Activated CD8-positive, alpha-beta memory T cell treated with anti-CD3 and anti-CD28 coated beads for 4 hours (primary cell): ENCODE measurements around the gene MPZL1.
A peak's percentile ranks its signal among the peaks of the same experiment; 100 is the strongest.

Source experiments
- DNase-seq, 2 donors: peaks; one replicate each; pipeline ENCODE4 v3.0.0-alpha.2; 2020; ENCODE audit warnings: low read depth in 2 of 2

Gene MPZL1

GRCh38 chr1:167721617-167722151 lies at the start of gene MPZL1:
Gene MPZL1 (plus strand): TSS chr1:167721982. CDS start chr1:167722152, 170 bp downstream.
- DNase-seq, result peak; percentile 83 to 87

DNA sequence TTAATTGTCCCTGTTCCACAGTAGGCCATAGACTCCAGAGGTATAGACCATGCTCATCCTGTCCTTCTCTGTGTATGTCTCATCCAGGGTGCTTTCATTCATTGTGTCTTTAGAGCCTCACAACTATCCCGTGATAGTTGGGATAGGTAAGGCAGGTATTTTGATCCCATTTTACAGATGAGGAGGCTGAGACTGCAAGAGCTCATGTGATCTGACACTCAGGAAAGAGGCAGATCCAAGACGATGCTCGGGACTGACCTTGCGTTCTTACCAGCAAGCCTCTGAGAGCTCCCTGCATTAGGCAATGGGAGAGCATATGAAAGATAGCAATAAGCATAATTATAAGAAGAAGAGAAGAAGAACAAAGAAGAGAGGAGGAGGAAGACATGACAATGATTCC lies 49.0 kb upstream of the MPZL1 start:
- no peak for DNase-seq

- DNase-seq, result no peak
Observed at GRCh38 chr1:167673265-167673664, 48.5 kb upstream of the MPZL1 start.

- DNase-seq, result no peak
Observed at GRCh38 chr1:167674156-167674555, 47.6 kb upstream of the MPZL1 start.

DNA sequence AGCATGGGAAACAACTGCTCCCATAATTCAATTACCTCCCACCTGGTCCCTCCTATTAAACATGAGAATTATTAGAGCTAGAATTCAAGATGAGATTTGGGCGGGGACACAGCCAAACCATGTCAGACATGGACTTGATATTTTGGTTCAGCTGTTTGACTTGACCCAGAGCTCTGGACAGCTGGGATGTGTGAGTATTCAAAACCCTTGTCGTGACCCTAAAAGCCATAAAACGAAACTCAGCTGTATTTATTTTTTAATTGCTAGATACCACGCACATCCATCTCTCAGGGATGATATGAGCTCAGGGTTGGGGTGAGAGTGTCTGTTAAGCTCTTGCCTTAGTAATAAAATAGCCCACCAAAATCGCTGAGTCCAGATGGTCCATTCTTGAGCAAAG lies 46.3 kb upstream of the MPZL1 start:
- no peak for DNase-seq

- no peak for DNase-seq
Observed at GRCh38 chr1:167676205-167676915, 45.4 kb upstream of the MPZL1 start.

DNA sequence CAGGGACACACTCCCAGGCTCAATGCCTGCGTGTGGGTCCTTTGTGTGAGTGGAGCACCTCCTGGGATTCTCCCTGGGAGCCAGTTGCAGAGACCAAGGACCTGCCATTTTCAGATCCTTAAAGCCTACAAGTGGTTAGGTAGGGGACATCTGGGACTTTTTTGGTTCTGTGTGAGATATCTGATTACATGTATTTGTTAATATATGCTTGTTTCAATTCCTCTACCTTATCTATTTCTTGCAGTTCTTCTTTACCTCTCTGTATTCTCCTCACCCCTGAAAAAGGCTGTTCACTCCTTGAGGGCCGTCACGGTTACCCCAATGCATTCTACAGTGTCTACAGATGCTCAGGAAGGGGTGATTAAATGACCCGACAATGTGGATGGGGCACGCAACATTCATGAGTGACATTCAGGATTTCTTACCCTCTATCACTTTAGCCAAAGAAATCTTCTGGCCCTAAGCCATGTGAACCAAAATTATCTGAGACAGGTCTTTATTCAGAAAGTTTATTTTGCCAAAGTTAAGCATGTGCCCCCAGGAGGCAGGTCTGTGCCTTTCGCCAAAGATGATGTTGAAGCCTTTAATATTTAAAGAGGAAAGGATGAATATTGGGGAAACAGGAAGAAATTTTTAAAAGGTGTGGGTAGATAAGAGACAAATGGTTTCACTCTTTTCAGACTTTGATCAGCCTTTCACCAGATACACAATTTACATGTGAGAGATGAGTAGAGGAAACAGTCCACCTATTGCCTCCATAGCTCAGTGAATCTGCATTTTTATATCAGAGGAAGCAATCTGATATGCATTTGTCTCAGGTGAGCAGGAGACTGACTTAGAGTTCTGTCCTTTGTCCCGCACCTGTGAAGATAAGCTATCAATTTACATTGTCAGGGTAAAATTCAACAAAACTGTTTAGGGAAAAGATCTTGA lies 44.6 kb upstream of the MPZL1 start:
- DNase-seq, result no peak

- DNase-seq, result no peak
Observed at GRCh38 chr1:167678422-167678821, 43.4 kb upstream of the MPZL1 start.

GRCh38 chr1:167678838-167679237 lies 42.9 kb upstream of the MPZL1 start:
- no peak for DNase-seq

DNA sequence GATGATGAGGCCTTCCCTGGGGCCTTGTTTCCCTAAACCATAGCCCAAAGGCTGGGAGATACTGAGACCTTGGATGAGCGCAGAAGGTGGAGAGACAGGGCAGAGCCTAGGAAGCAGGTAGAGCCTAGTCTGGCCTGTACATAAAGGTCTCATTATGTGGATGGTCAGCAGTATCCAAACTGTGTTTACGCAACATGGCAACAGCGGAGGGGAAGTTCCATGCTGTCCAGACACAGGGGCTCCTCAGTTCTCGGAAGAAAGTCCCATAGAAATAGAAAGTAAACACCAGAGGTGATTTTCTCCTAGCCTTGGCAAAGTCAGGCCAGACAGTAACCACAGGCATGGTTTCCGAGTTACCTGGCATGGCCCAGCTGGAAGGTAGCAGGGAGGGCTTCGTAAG lies 42.1 kb upstream of the MPZL1 start:
- DNase-seq, result no peak

DNA sequence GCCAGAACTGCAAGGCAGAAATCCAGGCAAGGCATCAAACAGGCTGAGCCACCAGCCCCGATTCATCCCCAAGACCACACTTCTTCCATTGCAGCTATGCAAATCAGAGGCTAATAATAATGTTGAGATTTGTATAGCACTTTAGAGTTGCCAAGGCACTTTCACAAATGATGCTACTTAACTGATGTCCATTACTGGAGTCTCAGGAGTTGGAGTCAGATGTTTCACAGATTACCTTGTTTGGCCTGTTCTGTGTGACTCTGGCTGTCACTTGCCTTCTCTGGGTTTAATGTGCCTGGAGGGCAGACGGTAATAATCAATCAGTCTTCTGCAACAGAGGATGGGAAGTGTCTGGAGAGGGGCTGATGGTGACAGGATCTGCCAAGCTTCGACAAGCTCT lies 40.8 kb upstream of the MPZL1 start:
- no peak for DNase-seq

DNA sequence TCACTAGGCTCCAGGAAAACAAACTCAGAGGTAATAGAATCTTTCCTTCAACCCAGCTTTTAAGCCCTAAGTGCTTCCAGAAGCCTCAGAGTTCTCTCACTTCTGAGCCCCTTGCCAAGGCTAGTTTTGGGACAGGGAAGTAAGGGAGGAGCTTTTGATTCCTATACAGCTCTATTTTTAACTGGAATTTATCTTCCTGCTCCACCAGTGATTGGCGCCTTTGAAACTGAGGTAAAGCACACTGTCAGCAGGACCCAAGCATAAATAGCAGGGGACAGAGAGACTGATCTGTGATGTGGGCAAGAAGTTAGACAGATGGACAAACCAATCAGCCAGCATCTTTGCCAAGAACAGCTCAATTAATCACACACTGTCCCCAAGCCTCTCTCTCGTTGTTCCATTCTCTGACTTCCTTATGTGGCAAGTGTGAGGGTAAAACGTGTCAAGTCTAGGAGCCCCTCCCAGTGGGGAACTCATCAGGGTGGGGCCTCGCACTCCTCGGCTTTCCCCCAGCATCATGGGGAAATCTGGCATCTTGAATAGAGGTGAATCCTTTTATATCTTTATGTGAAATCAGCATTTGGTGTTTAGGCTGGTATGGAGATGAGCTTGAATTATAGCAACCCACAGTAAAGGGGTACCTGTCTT lies 40.2 kb upstream of the MPZL1 start:
- no peak for DNase-seq

DNA sequence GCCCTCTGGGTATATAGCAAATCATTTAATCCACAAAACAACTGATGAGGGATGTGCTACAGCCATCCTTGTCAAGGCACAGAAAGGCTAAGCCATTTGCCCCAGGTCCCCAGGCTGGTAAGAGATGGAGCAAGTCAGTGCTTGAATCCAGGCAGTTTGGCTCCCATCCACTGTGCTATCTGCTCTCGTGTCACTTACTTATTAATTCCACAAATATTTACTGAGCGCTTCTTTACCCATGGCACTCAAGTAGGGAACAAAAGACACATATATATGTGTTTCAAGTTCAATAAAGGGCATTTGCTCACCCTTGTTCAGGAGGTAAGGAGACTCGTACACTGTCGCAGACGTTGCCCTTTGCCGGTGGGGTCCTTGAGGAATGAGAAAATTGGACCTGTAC lies 38.6 kb upstream of the MPZL1 start:
- no peak for DNase-seq

DNA sequence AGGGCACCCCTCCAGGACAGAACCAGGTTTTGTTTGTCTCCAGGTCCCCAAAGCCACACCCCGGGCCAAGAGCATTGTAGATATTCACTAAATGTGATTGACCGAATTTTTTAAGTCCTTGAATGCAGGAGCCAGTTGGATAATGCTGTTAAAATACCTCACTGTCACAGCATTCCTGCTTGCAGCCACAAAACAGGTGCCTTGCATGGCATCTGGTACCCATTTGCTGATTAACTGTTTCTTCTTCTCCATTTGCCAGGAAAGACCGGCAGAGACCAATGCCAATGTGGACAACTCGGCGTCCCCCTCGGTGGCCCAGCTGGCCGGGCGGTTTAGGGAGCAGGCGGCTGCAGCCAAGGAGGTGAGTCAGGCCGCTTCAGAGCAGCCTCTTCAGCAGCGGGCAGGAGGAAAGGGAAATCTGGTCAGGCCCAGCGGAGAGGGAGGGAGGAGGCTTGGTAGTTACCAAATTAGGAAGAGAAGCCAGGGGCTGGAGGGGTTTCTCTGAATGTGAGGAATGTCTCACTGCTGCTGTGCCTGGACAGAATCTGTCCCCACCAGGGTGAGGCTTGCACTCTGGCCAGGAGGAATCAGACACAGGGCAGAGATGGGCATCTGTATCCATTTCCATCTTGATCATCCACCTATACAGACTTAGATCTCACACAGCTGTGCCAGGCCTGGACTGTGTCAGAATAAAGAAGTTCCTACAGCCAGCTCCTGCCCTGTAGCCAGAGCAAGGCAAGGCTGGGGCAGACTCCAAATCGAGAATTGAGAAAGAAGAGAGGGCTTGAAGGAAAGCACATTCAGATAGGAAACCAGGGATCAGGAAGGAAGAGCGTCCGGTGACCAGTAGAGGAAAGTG lies 37.9 kb upstream of the MPZL1 start:
- no peak for DNase-seq

DNA sequence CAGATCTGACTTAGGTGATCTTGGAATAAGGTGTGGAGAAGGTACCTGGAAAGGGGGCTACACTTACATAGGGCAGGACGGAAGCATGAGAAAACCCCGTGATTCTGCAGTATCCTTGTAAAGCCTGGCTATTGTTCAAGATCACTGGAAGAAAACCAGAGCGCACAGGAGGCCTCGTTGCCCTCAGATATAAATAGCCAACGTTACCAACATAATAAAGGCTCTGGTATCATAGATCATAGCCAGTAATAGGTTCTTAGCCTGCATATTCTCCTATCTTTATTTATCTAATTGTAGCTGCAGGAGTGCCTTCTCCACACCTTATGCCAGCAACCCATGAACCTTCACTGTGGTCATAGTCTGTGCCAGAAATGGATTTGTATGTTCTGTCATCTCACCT lies 35.9 kb upstream of the MPZL1 start:
- DNase-seq, result no peak

DNA sequence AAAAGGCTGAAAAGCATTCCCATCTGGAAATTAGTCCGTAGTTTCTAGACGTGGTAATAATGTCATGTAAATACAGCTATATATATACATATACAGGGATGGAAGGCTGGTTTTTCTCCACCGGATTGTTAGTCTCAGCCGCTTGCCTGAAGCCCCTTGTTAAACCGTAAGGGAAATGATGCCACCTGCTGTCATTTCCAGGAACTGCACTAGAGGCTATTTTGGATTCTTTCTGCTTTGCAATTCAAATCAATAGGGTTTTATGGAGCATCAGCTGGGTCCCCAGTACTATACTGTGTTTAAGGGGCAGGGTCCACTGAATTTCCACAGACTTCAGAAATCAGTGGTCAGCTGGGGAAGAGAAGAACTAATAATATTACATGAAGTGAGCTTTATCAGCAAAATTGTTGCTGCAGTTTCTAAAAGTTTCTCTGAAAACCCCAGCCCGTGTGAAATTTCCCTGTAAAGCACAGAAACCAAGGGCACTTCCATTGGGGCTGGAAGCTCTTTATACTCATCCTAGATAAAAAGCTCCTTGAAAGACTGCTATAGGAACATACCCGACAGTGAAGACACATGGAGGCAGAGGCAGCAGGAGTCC lies 33.8 kb upstream of the MPZL1 start:
- DNase-seq, result peak; percentile 60 to 68

DNA sequence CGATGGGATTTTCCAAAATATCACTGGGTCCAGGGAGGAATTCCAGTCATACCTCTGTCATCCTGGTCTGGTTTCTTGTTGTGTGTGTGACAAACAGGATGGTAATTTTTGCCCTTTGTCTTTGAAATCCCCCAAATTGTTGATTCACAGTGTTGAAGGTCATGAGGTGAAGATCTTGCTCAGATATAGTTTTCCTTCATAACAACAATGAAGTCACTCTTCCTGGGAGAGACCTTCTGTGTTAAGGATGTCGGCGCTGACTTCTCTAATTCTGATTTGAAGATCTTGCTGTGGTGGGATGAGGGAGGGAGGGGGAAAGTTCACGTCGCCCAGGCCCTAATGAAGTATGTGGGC lies 32.2 kb upstream of the MPZL1 start:
- DNase-seq, result no peak

- DNase-seq, result no peak
Observed at GRCh38 chr1:167690053-167690452, 31.7 kb upstream of the MPZL1 start.

DNA sequence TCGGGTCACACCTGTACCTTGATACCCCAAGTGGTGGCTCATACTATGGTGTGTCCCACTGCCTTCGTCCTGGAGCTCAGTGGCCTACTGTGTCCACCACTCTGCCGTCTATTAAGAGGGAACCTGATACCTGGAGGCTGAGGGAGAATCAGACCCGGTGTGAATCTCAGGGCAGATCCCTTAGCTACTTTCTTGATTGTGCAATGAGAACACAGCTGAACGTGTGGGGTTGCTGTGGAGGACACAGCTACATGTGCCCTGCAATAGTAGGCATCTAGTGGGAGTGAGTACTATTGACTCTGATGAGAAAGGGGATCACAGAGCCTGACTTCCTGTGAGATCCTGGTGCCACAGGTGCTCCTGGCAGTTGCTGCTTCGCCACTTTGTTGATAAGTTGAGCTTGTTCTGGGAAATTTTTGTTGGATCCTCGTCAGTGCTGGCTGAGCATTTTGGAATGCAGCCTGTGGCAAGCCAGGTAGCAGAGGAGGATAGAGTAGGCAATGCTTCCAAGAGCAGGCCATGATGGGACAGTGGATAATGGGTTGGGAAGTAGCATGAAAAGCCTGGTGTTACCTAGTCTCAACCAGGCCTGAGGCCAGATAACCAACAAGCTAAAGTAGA lies 28.2 kb upstream of the MPZL1 start:
- no peak for DNase-seq

GRCh38 chr1:167694691-167695090 lies 27.1 kb upstream of the MPZL1 start:
- DNase-seq, result no peak

DNA sequence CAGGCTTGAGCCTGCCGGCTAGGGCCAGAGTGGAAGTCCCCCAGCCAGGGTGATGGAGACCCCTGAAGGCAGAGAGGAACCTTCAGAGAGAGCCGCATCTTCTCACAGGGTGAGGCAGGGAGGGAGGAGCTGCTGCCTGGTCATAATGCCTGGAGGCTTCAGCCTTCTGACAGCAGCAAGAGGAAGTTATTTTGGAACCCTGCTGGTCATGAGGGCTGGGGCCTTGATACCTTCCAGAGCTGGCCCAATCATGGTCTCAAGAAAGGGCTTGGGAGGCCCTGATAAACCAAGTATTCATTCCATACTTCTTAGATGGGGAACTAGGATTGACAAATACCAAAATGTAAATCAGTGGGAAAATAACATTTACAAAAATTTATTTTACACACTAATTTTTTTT lies 26.6 kb upstream of the MPZL1 start:
- no peak for DNase-seq
